DND-41 (cell line): Measurements from ENCODE around the gene MICAL3.

Experiments
- ATAC-seq: fragments of 200-7000 bp; cut with Tn5 transposase; 3 replicates; pipeline ENCODE4 v1.9.1; 2021; ENCODE audit warnings: low read depth; ENCODE audit not compliant: insufficient read depth
- DNase-seq: peaks from one replicate; pipeline ENCODE4 v3.0.0-alpha.2; 2020
- H2AFZ ChIP-seq: 2 replicates; pipeline ENCODE4 v1.6.0; 2012; ENCODE audit warnings: low read depth, low read length
- H3K27ac ChIP-seq: 2 replicates; pipeline ENCODE4 v1.5.1; 2012; ENCODE audit warnings: low read length, inconsistent platforms
- H3K27me3 ChIP-seq: fragments of 200-600 bp; sonication (generic); 2 replicates; pipeline ENCODE4 v1.6.0; 2012; ENCODE audit warnings: low read length, mild to moderate bottlenecking, inconsistent platforms; ENCODE audit not compliant: insufficient read depth, poor library complexity
- H3K36me3 ChIP-seq: 2 replicates; pipeline ENCODE4 v1.5.1; 2012; ENCODE audit warnings: low read length, inconsistent platforms; ENCODE audit not compliant: insufficient read depth
- H3K4me1 ChIP-seq: 2 replicates; pipeline ENCODE4 v1.5.1; 2012; ENCODE audit warnings: mild to moderate bottlenecking, low read length; ENCODE audit not compliant: insufficient read depth
- H3K4me2 ChIP-seq: 2 replicates; pipeline ENCODE4 v1.6.0; 2012; ENCODE audit warnings: mild to moderate bottlenecking, moderate library complexity, low read length, inconsistent platforms; ENCODE audit not compliant: insufficient read depth
- H3K4me3 ChIP-seq, 2 experiments: fragments of 200-600 bp in 1 of 2; shearing (Covaris generic) in 1 of 2; 2 replicates each; pipeline ENCODE4 v1.5.1; 2012 to 2016; ENCODE audit warnings: inconsistent platforms in 2 of 2, low read length in 2 of 2, mild to moderate bottlenecking in 2 of 2, low read depth in 1 of 2, moderate library complexity in 1 of 2
- H3K79me2 ChIP-seq: 2 replicates; pipeline ENCODE4 v1.6.0; 2012; ENCODE audit warnings: low read length, inconsistent platforms; ENCODE audit not compliant: insufficient read depth
- H3K9ac ChIP-seq: 2 replicates; pipeline ENCODE4 v1.6.0; 2012; ENCODE audit warnings: low read depth, mild to moderate bottlenecking, inconsistent platforms, low read length, moderate library complexity
- H3K9me3 ChIP-seq: 2 replicates; pipeline ENCODE4 v1.5.1; 2012; ENCODE audit warnings: low read length, moderate library complexity, mild to moderate bottlenecking, inconsistent platforms; ENCODE audit not compliant: insufficient read depth, severe bottlenecking
- H4K20me1 ChIP-seq: 2 replicates; pipeline ENCODE4 v1.6.0; 2012; ENCODE audit warnings: low read length; ENCODE audit not compliant: insufficient read depth
- CTCF ChIP-seq: IDR thresholded peaks from 2 replicates; pipeline ENCODE4 v1.5.1; 2012; ENCODE audit warnings: borderline replicate concordance, low read length, moderate library complexity, mild to moderate bottlenecking; ENCODE audit not compliant: poor library complexity, severe bottlenecking; ENCODE audit errors: extremely low read depth
- EZH2 ChIP-seq: IDR thresholded peaks from 3 replicates; pipeline ENCODE4 v1.6.1; 2012; ENCODE audit warnings: borderline replicate concordance, low read depth, mild to moderate bottlenecking, moderate library complexity, low read length, inconsistent platforms; ENCODE audit not compliant: severe bottlenecking

Gene MICAL3

GRCh38 chr22:18063306-18063705 is 38.9 kb upstream of the MICAL3 start:
- TF ChIP-seq EZH2 (no peak), CTCF (no peak)
- Histone ChIP-seq H3K4me3 (no peak overlapping the region), H3K27me3 (peaks cover 29% of the 10 kb centered on the region), H3K9ac (no peak overlapping the region), H2AFZ (no peak overlapping the region), H3K36me3 (no peaks in the 10 kb centered on the region), H4K20me1 (no peaks in the 10 kb centered on the region; the same call in 1 of the 2 replicates), H3K27ac (no peak overlapping the region), H3K4me2 (no peak overlapping the region), H3K4me1 (no peaks in the 10 kb centered on the region), H3K79me2 (no peaks in the 10 kb centered on the region), H3K9me3 (no peaks in the 10 kb centered on the region)
- no peak for DNase-seq
- no peak for ATAC-seq

- H3K4me2 ChIP-seq = no peak overlapping the region
- no peak overlapping the region for H2AFZ ChIP-seq
- no peak overlapping the region for H3K4me3 ChIP-seq
- no peaks in the 10 kb centered on the region for H3K9me3 ChIP-seq
- H3K27me3 ChIP-seq = peaks cover 20% of the 10 kb centered on the region
- H3K4me1 ChIP-seq = no peaks in the 10 kb centered on the region
- no peaks in the 10 kb centered on the region; the same call in 1 of the 2 replicates for H4K20me1 ChIP-seq
- H3K79me2 ChIP-seq = no peaks in the 10 kb centered on the region
- no peak for TF ChIP-seq CTCF
- TF ChIP-seq EZH2 = no peak
- H3K27ac ChIP-seq = no peak overlapping the region
- DNase-seq = no peak
- no peak for ATAC-seq
- no peaks in the 10 kb centered on the region for H3K36me3 ChIP-seq
- H3K9ac ChIP-seq = no peak overlapping the region
These were observed 38.1 kb upstream of the MICAL3 start for GRCh38 chr22:18062421-18062820.

- no peak overlapping the region for H3K27ac ChIP-seq
- H4K20me1 ChIP-seq = no peaks in the 10 kb centered on the region; the same call in 1 of the 2 replicates
- ATAC-seq (no peak), DNase-seq (no peak)
- H3K4me1 ChIP-seq = no peaks in the 10 kb centered on the region
- H3K27me3 ChIP-seq = peaks cover 11% of the 10 kb centered on the region
- no peak overlapping the region for H3K4me2 ChIP-seq
- no peak for TF ChIP-seq CTCF
- no peak for TF ChIP-seq EZH2
- no peak overlapping the region for H2AFZ ChIP-seq
- H3K79me2 ChIP-seq = no peaks in the 10 kb centered on the region
- H3K4me3 ChIP-seq = no peak overlapping the region
- no peaks in the 10 kb centered on the region for H3K9me3 ChIP-seq
- H3K9ac ChIP-seq = no peak overlapping the region
- no peaks in the 10 kb centered on the region for H3K36me3 ChIP-seq
These were observed 36.6 kb upstream of the MICAL3 start for GRCh38 chr22:18060646-18061620.
